PC-3 (cell line): ENCODE data around the gene TSTD1. TPM values are rescaled to one million over a fixed set of nuclear protein-coding genes. Genes with fewer than 3 reads are reported as not detected.

Experiments used
- ATAC-seq: fragments of 200-7000 bp; cut with Tn5 transposase; 2 replicates; pipeline ENCODE4 v1.9.1; 2020; ENCODE audit warnings: mild to moderate bottlenecking, moderate library complexity
- BruUV-seq: library from RNA; stranded (reverse); fragments of 400-500 nt; replicated peaks from 2 replicates; lab custom pipeline; 2021; lab: Mats Ljungman, UMichigan
- CTCF ChIA-PET: fragments of 300-600 bp; sonication (Branson Sonifier 250); formaldehyde crosslinking; loops from one replicate; lab custom pipeline; 2022; ENCODE audit warnings: antibody characterized with exemption; lab: Charles Lee
- POLR2A ChIA-PET: fragments of 300-600 bp; sonication (Branson Sonifier 250); formaldehyde crosslinking; loops from one replicate; lab custom pipeline; 2022; ENCODE audit warnings: antibody characterized with exemption; ENCODE audit not compliant: unreplicated experiment; lab: Charles Lee
- DNase-seq: peaks from one replicate; pipeline ENCODE4 v3.0.0-alpha.2; 2015
- H2AFZ ChIP-seq: fragments of 300-600 bp; sonication (generic); 2 replicates; pipeline ENCODE4 v1.6.0; 2016; ENCODE audit warnings: antibody characterized with exemption, low read length
- H3F3A ChIP-seq: fragments of 300-600 bp; sonication (generic); one replicate; pipeline ENCODE4 v1.6.0; 2017; ENCODE audit warnings: antibody characterized with exemption, low read length, control low read depth, mild to moderate bottlenecking; ENCODE audit not compliant: unreplicated experiment
- H3K27ac ChIP-seq: fragments of 300-600 bp; sonication (generic); 2 replicates; pipeline ENCODE4 v1.5.1; 2016; ENCODE audit warnings: mild to moderate bottlenecking, low read length
- H3K27me3 ChIP-seq: fragments of 300-600 bp; sonication (generic); 2 replicates; pipeline ENCODE4 v1.6.1; 2016; ENCODE audit warnings: low read length, mixed read lengths
- H3K36me3 ChIP-seq: fragments of 300-600 bp; sonication (generic); 2 replicates; pipeline ENCODE4 v1.6.1; 2016; ENCODE audit warnings: low read depth, mixed run types, low read length, mixed read lengths
- H3K4me1 ChIP-seq: fragments of 300-600 bp; sonication (generic); 2 replicates; pipeline ENCODE4 v1.5.1; 2016; ENCODE audit warnings: low read length; ENCODE audit not compliant: insufficient read depth
- H3K4me2 ChIP-seq: fragments of 300-600 bp; sonication (generic); 2 replicates; pipeline ENCODE4 v1.6.0; 2016; ENCODE audit warnings: low read length
- H3K4me3 ChIP-seq: fragments of 300-600 bp; sonication (generic); 2 replicates; pipeline ENCODE4 v1.5.1; 2016; ENCODE audit warnings: mild to moderate bottlenecking, low read length, mixed read lengths
- H3K79me2 ChIP-seq: fragments of 300-600 bp; sonication (generic); 2 replicates; pipeline ENCODE4 v1.6.1; 2017; ENCODE audit warnings: low read length, mixed read lengths
- H3K9ac ChIP-seq: fragments of 300-600 bp; sonication (generic); 2 replicates; pipeline ENCODE4 v1.6.0; 2016; ENCODE audit warnings: mild to moderate bottlenecking, low read length
- H3K9me2 ChIP-seq: fragments of 300-600 bp; sonication (generic); replicated peaks from 2 replicates; pipeline ENCODE4 v1.6.1; 2016; ENCODE audit warnings: mixed run types, low read length, mixed read lengths
- H3K9me3 ChIP-seq: fragments of 300-600 bp; sonication (generic); 2 replicates; pipeline ENCODE4 v1.6.1; 2016; ENCODE audit warnings: low read length, mixed read lengths
- H4K20me1 ChIP-seq: fragments of 300-600 bp; sonication (generic); 2 replicates; pipeline ENCODE4 v1.6.1; 2016; ENCODE audit warnings: low read length, mixed read lengths
- EZH2 ChIP-seq: fragments of 300-600 bp; sonication (generic); IDR thresholded peaks from one replicate; pipeline ENCODE4 v1.6.1; 2017; ENCODE audit warnings: antibody characterized with exemption, mild to moderate bottlenecking, low read length; ENCODE audit not compliant: unreplicated experiment
- EZH2phosphoT487 ChIP-seq: fragments of 300-600 bp; sonication (generic); IDR thresholded peaks from 2 replicates; pipeline ENCODE4 v1.6.1; 2018; ENCODE audit warnings: mild to moderate bottlenecking, antibody characterized with exemption, low read length, borderline replicate concordance
- intact Hi-C: fragments of 100-400 bp; cut with micrococcal nuclease; formaldehyde crosslinking; loops from 2 replicates; pipeline ENCODE4 v1.9.0; 2023
- total RNA-seq: library from RNA; depleted of rRNA; stranded (reverse); fragments of >200 nt; gene quantifications from 2 replicates; pipeline ENCODE4 v1.2.3, GENCODE V29; 2014
- TF ChIP-seq, protein P1 (sequence below): fragments of 300-600 bp; sonication (generic); conservative IDR thresholded peaks from 2 replicates; pipeline ENCODE4 v1.5.1; 2017; ENCODE audit warnings: antibody characterized with exemption, low read depth, mild to moderate bottlenecking, low read length

The TSTD1 gene
- total RNA-seq, 1 experiment from 2014 or later = 16.5 TPM

GRCh38 chr1:161085165-161085564 is 46.4 kb upstream of the TSTD1 start:
- peaks cover 87% of the 10 kb centered on the region for H3K4me1 ChIP-seq
- BruUV-seq = no TSS peak
- ChIA-PET CTCF (no interaction called here), POLR2A (no interaction called here)
- intact Hi-C loops = no loop called here
- H2AFZ ChIP-seq = no peak overlapping the region
- H3K4me3 ChIP-seq = no peak overlapping the region
- H3K36me3 ChIP-seq = no peaks in the 10 kb centered on the region
- DNase-seq (no peak), ATAC-seq (no peak)
- H3K9me2 ChIP-seq = no peaks in the 10 kb centered on the region
- no peaks in the 10 kb centered on the region for H3K9me3 ChIP-seq
- H3K4me2 ChIP-seq = peak overlapping the region; percentile 68
- TF ChIP-seq EZH2 = no peak
- no peak for TF ChIP-seq EZH2phosphoT487
- TF ChIP-seq, protein P1, sequence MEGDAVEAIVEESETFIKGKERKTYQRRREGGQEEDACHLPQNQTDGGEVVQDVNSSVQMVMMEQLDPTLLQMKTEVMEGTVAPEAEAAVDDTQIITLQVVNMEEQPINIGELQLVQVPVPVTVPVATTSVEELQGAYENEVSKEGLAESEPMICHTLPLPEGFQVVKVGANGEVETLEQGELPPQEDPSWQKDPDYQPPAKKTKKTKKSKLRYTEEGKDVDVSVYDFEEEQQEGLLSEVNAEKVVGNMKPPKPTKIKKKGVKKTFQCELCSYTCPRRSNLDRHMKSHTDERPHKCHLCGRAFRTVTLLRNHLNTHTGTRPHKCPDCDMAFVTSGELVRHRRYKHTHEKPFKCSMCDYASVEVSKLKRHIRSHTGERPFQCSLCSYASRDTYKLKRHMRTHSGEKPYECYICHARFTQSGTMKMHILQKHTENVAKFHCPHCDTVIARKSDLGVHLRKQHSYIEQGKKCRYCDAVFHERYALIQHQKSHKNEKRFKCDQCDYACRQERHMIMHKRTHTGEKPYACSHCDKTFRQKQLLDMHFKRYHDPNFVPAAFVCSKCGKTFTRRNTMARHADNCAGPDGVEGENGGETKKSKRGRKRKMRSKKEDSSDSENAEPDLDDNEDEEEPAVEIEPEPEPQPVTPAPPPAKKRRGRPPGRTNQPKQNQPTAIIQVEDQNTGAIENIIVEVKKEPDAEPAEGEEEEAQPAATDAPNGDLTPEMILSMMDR = no peak
- H3F3A ChIP-seq = no peaks in the 10 kb centered on the region
- no peaks in the 10 kb centered on the region for H3K27me3 ChIP-seq
- peaks cover 26% of the 10 kb centered on the region for H3K79me2 ChIP-seq
- H4K20me1 ChIP-seq = no peaks in the 10 kb centered on the region
- peak overlapping the region; percentile 56 for H3K27ac ChIP-seq
- H3K9ac ChIP-seq = no peak overlapping the region

DNA sequence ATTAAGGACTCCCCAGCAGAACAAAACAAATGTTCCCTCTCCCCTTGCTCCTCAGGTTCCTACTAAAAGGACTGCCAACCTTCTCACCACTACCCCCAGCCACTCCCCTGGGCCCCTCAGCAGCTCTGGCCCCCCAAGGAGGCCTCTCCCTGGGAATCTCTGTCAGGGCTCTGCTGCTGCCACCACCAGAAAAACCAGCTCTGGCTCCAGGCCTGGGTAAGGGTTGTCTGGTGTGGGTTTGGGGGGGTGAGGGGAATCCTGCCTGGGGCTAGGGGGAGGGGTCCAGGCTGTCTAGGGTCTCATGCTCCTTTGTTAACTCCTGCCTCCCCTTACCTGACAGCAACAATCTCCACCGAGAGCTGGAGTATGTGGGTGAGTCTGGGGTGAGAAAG is 45.8 kb upstream of the TSTD1 start:
- ChIA-PET CTCF (no interaction called here), POLR2A (no interaction called here)
- Histone ChIP-seq H3K9me3 (no peaks in the 10 kb centered on the region), H3K4me3 (no peak overlapping the region), H4K20me1 (no peaks in the 10 kb centered on the region), H2AFZ (no peak overlapping the region), H3K9ac (no peak overlapping the region), H3K79me2 (peaks cover 26% of the 10 kb centered on the region), H3K36me3 (no peaks in the 10 kb centered on the region), H3F3A (no peaks in the 10 kb centered on the region), H3K4me1 (peaks cover 82% of the 10 kb centered on the region), H3K27me3 (no peaks in the 10 kb centered on the region), H3K9me2 (no peaks in the 10 kb centered on the region), H3K27ac (peak overlapping the region; percentile 56), H3K4me2 (peak overlapping the region; percentile 68)
- TF ChIP-seq EZH2phosphoT487 (no peak), EZH2 (no peak)
- TF ChIP-seq, protein P1 = no peak
- intact Hi-C loops = no loop called here
- DNase-seq (no peak), ATAC-seq (no peak)
- BruUV-seq = no TSS peak

- no peak for TF ChIP-seq EZH2phosphoT487
- no peaks in the 10 kb centered on the region for H3K9me2 ChIP-seq
- ATAC-seq (no peak), DNase-seq (no peak)
- H2AFZ ChIP-seq = no peak overlapping the region
- BruUV-seq = no TSS peak
- H3F3A ChIP-seq = no peaks in the 10 kb centered on the region
- intact Hi-C loops = no loop called here
- H3K4me2 ChIP-seq = peak overlapping the region; percentile 68
- POLR2A ChIA-PET = interaction anchor here (0.6 kb wide), 1 partner anchor 82 kb away, joined by 4 read pairs; the partner anchor contains the start of gene PPOX
- CTCF ChIA-PET = interaction anchor here (0.6 kb wide), 1 partner anchor 298 kb away, joined by 5 read pairs; no protein-coding TSS in a partner anchor
- H3K4me1 ChIP-seq = peaks cover 76% of the 10 kb centered on the region
- H3K27ac ChIP-seq = peak overlapping the region; percentile 56
- H3K9ac ChIP-seq = 0 out of 2 replicates have a peak overlapping the region, but pooled peaks have one; percentile 18
- H3K27me3 ChIP-seq = no peaks in the 10 kb centered on the region
- H3K9me3 ChIP-seq = no peaks in the 10 kb centered on the region
- no peaks in the 10 kb centered on the region for H4K20me1 ChIP-seq
- peaks cover 24% of the 10 kb centered on the region for H3K79me2 ChIP-seq
- peak overlapping the region; percentile 28; the same call in 1 of the 2 replicates for H3K4me3 ChIP-seq
- H3K36me3 ChIP-seq = no peaks in the 10 kb centered on the region
Observed at GRCh38 chr1:161083748-161084596, 45.2 kb upstream of the TSTD1 start.
